ENCODE data around the gene GPR3. TPM values are rescaled to one million over a fixed set of nuclear protein-coding genes. Genes with fewer than 3 reads are reported as not detected.

GPR3 gene
- total and polyA plus RNA-seq, 2 of the 8 experiments (the other 6 are each of a cell fraction or from before 2014, with no cell fraction given) = 9.9 to 26.5 TPM

DNA sequence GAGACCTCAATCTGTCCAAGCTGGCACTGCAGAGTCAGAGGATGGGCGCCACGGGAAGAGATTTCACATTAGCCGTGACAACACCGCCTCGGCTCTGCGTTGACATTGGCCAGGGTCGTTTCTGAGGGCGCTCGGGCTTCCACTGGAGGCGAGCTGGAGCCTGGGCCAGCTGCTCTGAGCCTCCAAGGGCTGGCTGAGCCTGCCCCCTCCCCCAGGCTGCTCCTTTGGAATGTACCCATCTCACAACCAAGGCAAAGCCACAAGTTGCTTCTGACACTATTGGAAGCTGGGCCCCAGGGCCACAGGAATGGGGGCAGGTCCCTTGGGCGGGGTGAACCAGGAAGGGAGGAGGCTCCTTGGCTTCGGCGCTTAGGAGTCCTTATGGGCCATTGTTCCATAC is 12.7 kb downstream of the GPR3 start:
- H3K4me3 ChIP-seq (ENCODE audit: extremely low read depth in 1 of 4, insufficient read depth in 2 of 4, low read depth in 3 of 4, low read length in 4 of 4) = no peak overlapping the region; a peak in 1 of 8 replicates
- H3K23me2 ChIP-seq (ENCODE audit: low read depth, low read length) = no peaks in the 10 kb centered on the region
- 68% methylated on average over 13 of the region's 13 CpGs; no CpG with 5 or more reads in 1 of the 2 experiments for WGBS, 2 experiments (ENCODE audit: extremely low coverage in 1 of 2, insufficient coverage in 1 of 2, insufficient read length in 1 of 2, insufficient replicate concordance in 2 of 2, low coverage in 1 of 2, low lambda C conversion rate in 2 of 2, missing lambda C conversion rate in 1 of 2)
- DNase-seq (ENCODE audit: low read depth in 1 of 2, low spot score in 2 of 2) (peak in 1 of 2 experiments; percentile 61), FAIRE-seq (peak; percentile 57)
- H4K91ac ChIP-seq (replicated peaks; ENCODE audit: insufficient read length, low read length) = peak overlapping the region; percentile 34
- H3K23ac ChIP-seq (ENCODE audit: insufficient read length) = no peak overlapping the region
- H3K56ac ChIP-seq (replicated peaks; ENCODE audit: insufficient read length, low read depth, low read length) = no peak overlapping the region
- H2BK120ac ChIP-seq (replicated peaks; ENCODE audit: low read depth, low read length) = no peak overlapping the region
- peak overlapping the region; percentile 60; the same call in 1 of the 2 replicates for H2BK5ac ChIP-seq (ENCODE audit: low read depth, low read length)
- H3K4me2 ChIP-seq (ENCODE audit: insufficient read depth in 1 of 2, low read depth in 2 of 2, low read length in 2 of 2) = peak overlapping the region; percentile 27 to 49; a peak in 3 of 4 replicates
- H2BK12ac ChIP-seq (ENCODE audit: low read depth, low read length) = peak overlapping the region; percentile 5; the same call in 1 of the 2 replicates
- H2AFZ ChIP-seq (ENCODE audit: low read length) = no peak overlapping the region
- peaks cover 0 to 19% (median 6%) of the 10 kb centered on the region in 4 experiments; a peak in 6 of 8 replicates for H3K36me3 ChIP-seq (ENCODE audit: control insufficient read depth in 2 of 4, insufficient read depth in 4 of 4, low read length in 3 of 4)
- no peak overlapping the region for H4K5ac ChIP-seq (ENCODE audit: insufficient read length, low read depth, low read length)
- 0 out of 2 replicates have a peak overlapping the region, but pooled peaks have one; percentile 17 for H4K8ac ChIP-seq (ENCODE audit: extremely low read depth, insufficient read depth, low read length)
- no peaks in the 10 kb centered on the region for H3K9me3 ChIP-seq (ENCODE audit: insufficient read depth in 2 of 2, low read depth in 1 of 2, low read length in 1 of 2)
- peaks cover 0 to under 1% of the 10 kb centered on the region in 2 experiments for H4K20me1 ChIP-seq (replicated peaks in 1 of 2; ENCODE audit: control insufficient read depth in 1 of 2, insufficient read depth in 2 of 2, low read length in 2 of 2)
- peak overlapping the region; percentile 76 for H3K4ac ChIP-seq (replicated peaks; ENCODE audit: insufficient read length, low read depth, low read length)
- H3K18ac ChIP-seq (ENCODE audit: extremely low read depth, low read length) = peak overlapping the region; percentile 80
- POLR2A ChIA-PET (ENCODE audit: partially characterized antibody) = interaction anchor here (0.6 to 1.5 kb wide), 10 partner anchors 10 to 266 kb away, joined by 3 to 5 read pairs (median 4); partner anchors contain the start of gene WASF2
- CTCF ChIA-PET (ENCODE audit: partially characterized antibody) = interaction anchor here (0.6 to 37.8 kb wide), 29 partner anchors 9 to 337 kb away, joined by 3 to 863 read pairs (median 4); partner anchors contain the start of gene MAP3K6
- peaks cover 10 to 36% (median 18%) of the 10 kb centered on the region in 4 experiments for H3K4me1 ChIP-seq (replicated peaks in 1 of 4; ENCODE audit: control insufficient read depth in 3 of 4, insufficient read depth in 4 of 4, low read length in 3 of 4)
- no peaks in the 10 kb centered on the region; the same call in 1 of the 2 replicates for H3K79me1 ChIP-seq (ENCODE audit: low read depth, low read length)
- no peak overlapping the region for H3K14ac ChIP-seq (ENCODE audit: insufficient read length)
- H3K27me3 ChIP-seq (replicated peaks in 1 of 4; ENCODE audit: control insufficient read depth in 3 of 4, extremely low read depth in 1 of 4, insufficient read depth in 3 of 4, low read length in 3 of 4) = no peaks in the 10 kb centered on the region
- no peaks in the 10 kb centered on the region for H3K79me2 ChIP-seq (ENCODE audit: control insufficient read depth in 1 of 2, insufficient read depth in 2 of 2, low read length in 2 of 2)
- H2BK15ac ChIP-seq (ENCODE audit: low read length) = no peak overlapping the region
- no peak overlapping the region for H2BK20ac ChIP-seq (ENCODE audit: low read length)
- H3K9ac ChIP-seq (replicated peaks in 1 of 4; ENCODE audit: extremely low read depth in 1 of 4, low read depth in 3 of 4, low read length in 3 of 4) = peak overlapping the region in 1 of 4 experiments; percentile 38; a peak in 1 of 7 replicates
- H2AK5ac ChIP-seq (ENCODE audit: low read depth, low read length) = peak overlapping the region; percentile 82; the same call in 1 of the 2 replicates
- H3K27ac ChIP-seq (ENCODE audit: low read depth, low read length) = peak overlapping the region; percentile 66; the same call in 1 of the 2 replicates
- TF ChIP-seq SIN3A (conservative IDR thresholded peaks at IDR 0.05 in 1 of 2, IDR thresholded peaks at IDR 0.05 in 1 of 2; ENCODE audit: low read depth in 1 of 2, low read length in 2 of 2) (0 out of 4 replicates have a peak, but pooled peaks of 1 of the 2 experiments have one; percentile 19), TCF12 (IDR thresholded peaks at IDR 0.05; ENCODE audit: low read depth, low read length) (0 out of 2 replicates have a peak, but pooled peaks have one; percentile 45), ZNF274 (IDR thresholded peaks at IDR 0.05; ENCODE audit: borderline replicate concordance, extremely low read depth, low read length) (no peak), KDM4A (IDR thresholded peaks at IDR 0.05; ENCODE audit: low read depth, low read length, severe bottlenecking) (no peak), POU5F1 (IDR thresholded peaks at IDR 0.05; ENCODE audit: low read depth, low read length) (no peak)

Measured in H1 (cell line).